ENCODE data around the gene MELTF. TPM values are rescaled to one million over a fixed set of nuclear protein-coding genes. Genes with fewer than 3 reads are reported as not detected.

MELTF gene
- total and polyA plus RNA-seq, 7 experiments from 2014 or later = 0.09 to 7.6 (median 1.8) TPM; not detected in 1

- Mint-ChIP-seq H3K4me1 (peaks cover 0 to 3% (median 0%) of the 10 kb centered on the region in 7 donors), H3K9me3 (no peaks in the 10 kb centered on the region), H3K27me3 (no peaks in the 10 kb centered on the region), H3K4me3 (no peak overlapping the region), H3K27ac (peak overlapping the region in 3 of 9 donors; percentile 7 to 38 (median 33)), H3K36me3 (peaks cover 6 to 49% (median 26%) of the 10 kb centered on the region in 5 donors)
- CTCF ChIA-PET = no interaction called here
- DNase-seq (no peak), ATAC-seq (no peak)
- H3K4me3 ChIP-seq (ENCODE audit: low read length) = no peak overlapping the region
- intact Hi-C loops (cut with micrococcal nuclease) = no loop called here
- POLR2A ChIA-PET = no interaction called here
- H3K36me3 ChIP-seq (ENCODE audit: control insufficient read depth in 2 of 3, insufficient read depth in 3 of 3, low read length in 3 of 3) = peaks cover 0 to 28% (median 0%) of the 10 kb centered on the region in 3 experiments
- no peaks in the 10 kb centered on the region for H3K9me3 ChIP-seq (ENCODE audit: control insufficient read depth in 2 of 3, low read length in 3 of 3)
- H3K27ac ChIP-seq (ENCODE audit: low read depth, low read length) = no peak overlapping the region
- H3K27me3 ChIP-seq (ENCODE audit: control insufficient read depth in 2 of 2, insufficient read depth in 2 of 2, low read length in 2 of 2) = no peaks in the 10 kb centered on the region
- no peaks in the 10 kb centered on the region for H3K4me1 ChIP-seq (ENCODE audit: control insufficient read depth in 2 of 2, insufficient read depth in 2 of 2, low read length in 2 of 2)
Observed at GRCh38 chr3:197050511-197050910, 20.9 kb upstream of the MELTF start.

- H3K36me3 ChIP-seq (ENCODE audit: control insufficient read depth in 2 of 3, insufficient read depth in 3 of 3, low read length in 3 of 3) = peaks cover 0 to 16% (median 5%) of the 10 kb centered on the region in 3 experiments
- intact Hi-C loops (cut with micrococcal nuclease) = no loop called here
- no peaks in the 10 kb centered on the region for H3K4me1 ChIP-seq (ENCODE audit: control insufficient read depth in 2 of 2, insufficient read depth in 2 of 2, low read length in 2 of 2)
- CTCF ChIA-PET = interaction anchor here (0.7 kb wide), 1 partner anchor 10 kb away, joined by 3 read pairs; no protein-coding TSS in a partner anchor
- H3K4me3 ChIP-seq (ENCODE audit: low read length) = no peak overlapping the region
- no peaks in the 10 kb centered on the region for H3K9me3 ChIP-seq (ENCODE audit: control insufficient read depth in 2 of 3, low read length in 3 of 3)
- H3K27me3 ChIP-seq (ENCODE audit: control insufficient read depth in 2 of 2, insufficient read depth in 2 of 2, low read length in 2 of 2) = no peaks in the 10 kb centered on the region
- Mint-ChIP-seq H3K4me1 (peaks cover 0 to under 1% (median 0%) of the 10 kb centered on the region in 7 donors), H3K36me3 (peaks cover 0 to 30% (median 10%) of the 10 kb centered on the region in 5 donors), H3K4me3 (no peak overlapping the region), H3K27ac (no peak overlapping the region), H3K9me3 (no peaks in the 10 kb centered on the region), H3K27me3 (no peaks in the 10 kb centered on the region)
- DNase-seq (no peak), ATAC-seq (no peak)
- no peak overlapping the region for H3K27ac ChIP-seq (ENCODE audit: low read depth, low read length)
- POLR2A ChIA-PET = no interaction called here
Observed at GRCh38 chr3:197042539-197042938, 12.9 kb upstream of the MELTF start.

GRCh38 chr3:197041875-197042488 lies 12.4 kb upstream of the MELTF start:
- Histone ChIP-seq H3K4me1 (ENCODE audit: control insufficient read depth in 2 of 2, insufficient read depth in 2 of 2, low read length in 2 of 2) (no peaks in the 10 kb centered on the region), H3K36me3 (ENCODE audit: control insufficient read depth in 2 of 3, insufficient read depth in 3 of 3, low read length in 3 of 3) (peaks cover 0 to 16% (median 5%) of the 10 kb centered on the region in 3 experiments), H3K9me3 (ENCODE audit: control insufficient read depth in 2 of 3, low read length in 3 of 3) (no peaks in the 10 kb centered on the region), H3K27ac (ENCODE audit: low read depth, low read length) (no peak overlapping the region), H3K27me3 (ENCODE audit: control insufficient read depth in 2 of 2, insufficient read depth in 2 of 2, low read length in 2 of 2) (no peaks in the 10 kb centered on the region), H3K4me3 (ENCODE audit: low read length) (no peak overlapping the region)
- ChIA-PET POLR2A (no interaction called here), CTCF (interaction anchor here (0.7 kb wide), 1 partner anchor 10 kb away, joined by 3 read pairs; no protein-coding TSS in a partner anchor)
- DNase-seq (no peak), ATAC-seq (no peak)
- H3K27me3 Mint-ChIP-seq = no peaks in the 10 kb centered on the region
- H3K9me3 Mint-ChIP-seq = no peaks in the 10 kb centered on the region
- no peak overlapping the region for H3K27ac Mint-ChIP-seq
- H3K36me3 Mint-ChIP-seq = peaks cover 0 to 26% (median 10%) of the 10 kb centered on the region in 5 donors
- no peak overlapping the region for H3K4me3 Mint-ChIP-seq
- H3K4me1 Mint-ChIP-seq = peaks cover 0 to under 1% (median 0%) of the 10 kb centered on the region in 7 donors
- intact Hi-C loops (cut with micrococcal nuclease) = no loop called here

- Histone ChIP-seq H3K36me3 (ENCODE audit: control insufficient read depth in 2 of 3, insufficient read depth in 3 of 3, low read length in 3 of 3) (peaks cover 0 to 6% (median 5%) of the 10 kb centered on the region in 3 experiments), H3K9me3 (ENCODE audit: control insufficient read depth in 2 of 3, low read length in 3 of 3) (no peaks in the 10 kb centered on the region), H3K27me3 (ENCODE audit: control insufficient read depth in 2 of 2, insufficient read depth in 2 of 2, low read length in 2 of 2) (no peaks in the 10 kb centered on the region), H3K4me1 (ENCODE audit: control insufficient read depth in 2 of 2, insufficient read depth in 2 of 2, low read length in 2 of 2) (no peaks in the 10 kb centered on the region), H3K4me3 (ENCODE audit: low read length) (no peak overlapping the region), H3K27ac (ENCODE audit: low read depth, low read length) (no peak overlapping the region)
- DNase-seq = no peak
- H3K9me3 Mint-ChIP-seq = no peaks in the 10 kb centered on the region
- ChIA-PET POLR2A (no interaction called here), CTCF (interaction anchor here (0.6 kb wide), 1 partner anchor 60 kb away, joined by 3 read pairs; no protein-coding TSS in a partner anchor)
- no peaks in the 10 kb centered on the region for H3K27me3 Mint-ChIP-seq
- no peak overlapping the region for H3K27ac Mint-ChIP-seq
- no peak for ATAC-seq
- H3K4me3 Mint-ChIP-seq = no peak overlapping the region
- intact Hi-C loops (cut with micrococcal nuclease) = no loop called here
- peaks cover 0 to 9% (median 0%) of the 10 kb centered on the region in 7 donors for H3K4me1 Mint-ChIP-seq
- H3K36me3 Mint-ChIP-seq = peaks cover 0 to 13% (median 2%) of the 10 kb centered on the region in 5 donors
Observed at GRCh38 chr3:197040658-197041057, 11.0 kb upstream of the MELTF start.

GRCh38 chr3:197038679-197039462 lies 9.3 kb upstream of the MELTF start:
- Histone ChIP-seq H3K27me3 (ENCODE audit: control insufficient read depth in 2 of 2, insufficient read depth in 2 of 2, low read length in 2 of 2) (no peaks in the 10 kb centered on the region), H3K36me3 (ENCODE audit: control insufficient read depth in 2 of 3, insufficient read depth in 3 of 3, low read length in 3 of 3) (peaks cover 0 to 3% (median 0%) of the 10 kb centered on the region in 3 experiments), H3K4me1 (ENCODE audit: control insufficient read depth in 2 of 2, insufficient read depth in 2 of 2, low read length in 2 of 2) (no peaks in the 10 kb centered on the region), H3K27ac (ENCODE audit: low read depth, low read length) (no peak overlapping the region), H3K9me3 (ENCODE audit: control insufficient read depth in 2 of 3, low read length in 3 of 3) (no peaks in the 10 kb centered on the region), H3K4me3 (ENCODE audit: low read length) (no peak overlapping the region)
- peaks cover 0 to 10% (median 4%) of the 10 kb centered on the region in 7 donors for H3K4me1 Mint-ChIP-seq
- ChIA-PET POLR2A (no interaction called here), CTCF (no interaction called here)
- H3K4me3 Mint-ChIP-seq = peak overlapping the region in 1 of 10 donors; percentile 17
- peaks cover 0 to 2% (median 0%) of the 10 kb centered on the region in 5 donors for H3K36me3 Mint-ChIP-seq
- intact Hi-C loops (cut with micrococcal nuclease) = no loop called here
- DNase-seq = no peak
- peaks cover 0 to 5% (median 0%) of the 10 kb centered on the region in 5 donors for H3K27me3 Mint-ChIP-seq
- H3K9me3 Mint-ChIP-seq = peaks cover 0 to 9% (median 0%) of the 10 kb centered on the region in 11 donors
- peak overlapping the region in 4 of 9 donors; percentile 9 to 73 (median 28) for H3K27ac Mint-ChIP-seq
- ATAC-seq = no peak

GRCh38 chr3:197035577-197035976 lies 6.0 kb upstream of the MELTF start:
- no peak for DNase-seq
- ATAC-seq = no peak
- H3K27me3 ChIP-seq (ENCODE audit: control insufficient read depth in 2 of 2, insufficient read depth in 2 of 2, low read length in 2 of 2) = peaks cover 0 to 3% of the 10 kb centered on the region in 2 donors
- Mint-ChIP-seq H3K36me3 (peaks cover 0 to 2% (median 0%) of the 10 kb centered on the region in 5 donors), H3K4me1 (peaks cover 0 to 10% (median 7%) of the 10 kb centered on the region in 7 donors), H3K4me3 (no peak overlapping the region), H3K27ac (peak overlapping the region in 1 of 9 donors; percentile 90), H3K27me3 (peaks cover 0 to 5% (median 0%) of the 10 kb centered on the region in 5 donors), H3K9me3 (peaks cover 0 to 14% (median 0%) of the 10 kb centered on the region in 11 donors)
- intact Hi-C loops (cut with micrococcal nuclease) = no loop called here
- no peak overlapping the region for H3K27ac ChIP-seq (ENCODE audit: low read depth, low read length)
- H3K36me3 ChIP-seq (ENCODE audit: control insufficient read depth in 2 of 3, insufficient read depth in 3 of 3, low read length in 3 of 3) = no peaks in the 10 kb centered on the region
- no peak overlapping the region for H3K4me3 ChIP-seq (ENCODE audit: low read length)
- no peaks in the 10 kb centered on the region for H3K4me1 ChIP-seq (ENCODE audit: control insufficient read depth in 2 of 2, insufficient read depth in 2 of 2, low read length in 2 of 2)
- CTCF ChIA-PET = no interaction called here
- POLR2A ChIA-PET = no interaction called here
- no peaks in the 10 kb centered on the region for H3K9me3 ChIP-seq (ENCODE audit: control insufficient read depth in 2 of 3, low read length in 3 of 3)
